T-helper 1 cell treated with Interleukin-12 subunit alpha and Interleukin-12 subunit beta and Interleukin-4 antibody, amounts not matched to agents 30 μg/mL and 1 μg/mL, for 36 hours (primary cell): ENCODE data around the gene TIGD6.
A peak's percentile ranks its signal among the peaks of the same experiment; 100 is the strongest.

ENCODE experiments used
- H3K27ac Mint-ChIP-seq: one replicate; pipeline ENCODE4 v1.8.0; 2021; ENCODE audit warnings: mild to moderate bottlenecking, mixed read lengths
- H3K27me3 Mint-ChIP-seq: one replicate; pipeline ENCODE4 v1.8.0; 2021; ENCODE audit warnings: low read depth, mixed read lengths
- H3K36me3 Mint-ChIP-seq: one replicate; pipeline ENCODE4 v1.8.0; 2021; ENCODE audit warnings: low read depth, mixed read lengths
- H3K4me1 Mint-ChIP-seq: one replicate; pipeline ENCODE4 v1.8.0; 2021; ENCODE audit warnings: low read depth, mixed read lengths
- H3K4me3 Mint-ChIP-seq: one replicate; pipeline ENCODE4 v1.8.0; 2021; ENCODE audit warnings: mild to moderate bottlenecking, moderate library complexity, mixed read lengths
- H3K9me3 Mint-ChIP-seq: one replicate; pipeline ENCODE4 v1.8.0; 2021; ENCODE audit warnings: mixed read lengths

Gene TIGD6

GRCh38 chr5:150001660-150002486 is 1.4 kb upstream of the TIGD6 start:
- Mint-ChIP-seq H3K27me3 (no peaks in the 10 kb centered on the region), H3K27ac (peak overlapping the region; percentile 98), H3K4me3 (peak overlapping the region; percentile 95), H3K4me1 (peaks cover 38% of the 10 kb centered on the region), H3K9me3 (no peaks in the 10 kb centered on the region), H3K36me3 (peaks cover 27% of the 10 kb centered on the region)

- H3K36me3 Mint-ChIP-seq: peaks cover 22% of the 10 kb centered on the region
- no peaks in the 10 kb centered on the region for H3K27me3 Mint-ChIP-seq
- peak overlapping the region; percentile 98 for H3K27ac Mint-ChIP-seq
- peak overlapping the region; percentile 95 for H3K4me3 Mint-ChIP-seq
- H3K9me3 Mint-ChIP-seq: no peaks in the 10 kb centered on the region
- H3K4me1 Mint-ChIP-seq: peaks cover 35% of the 10 kb centered on the region
Measured at GRCh38 chr5:150000990-150001659, 671 bp upstream of the TIGD6 start.

GRCh38 chr5:149999866-150000255 is 593 bp downstream of the TIGD6 start:
- Mint-ChIP-seq H3K36me3 (peaks cover 18% of the 10 kb centered on the region), H3K27me3 (no peaks in the 10 kb centered on the region), H3K9me3 (no peaks in the 10 kb centered on the region), H3K27ac (peak overlapping the region; percentile 88), H3K4me3 (peak overlapping the region; percentile 85), H3K4me1 (peaks cover 35% of the 10 kb centered on the region)

- H3K27me3 Mint-ChIP-seq: no peaks in the 10 kb centered on the region
- peak overlapping the region; percentile 88 for H3K27ac Mint-ChIP-seq
- H3K4me3 Mint-ChIP-seq: peak overlapping the region; percentile 85
- peaks cover 32% of the 10 kb centered on the region for H3K4me1 Mint-ChIP-seq
- no peaks in the 10 kb centered on the region for H3K9me3 Mint-ChIP-seq
- H3K36me3 Mint-ChIP-seq: peaks cover 13% of the 10 kb centered on the region
Measured at GRCh38 chr5:149999359-149999758, 1.1 kb downstream of the TIGD6 start.

GRCh38 chr5:149998281-149998680 is 2.2 kb downstream of the TIGD6 start:
- Mint-ChIP-seq H3K9me3 (no peaks in the 10 kb centered on the region), H3K27me3 (no peaks in the 10 kb centered on the region), H3K4me1 (peaks cover 27% of the 10 kb centered on the region), H3K36me3 (peaks cover 9% of the 10 kb centered on the region), H3K4me3 (no peak overlapping the region), H3K27ac (no peak overlapping the region)

GRCh38 chr5:149996205-149996890 is 4.1 kb downstream of the TIGD6 start:
- no peak overlapping the region for H3K4me3 Mint-ChIP-seq
- H3K36me3 Mint-ChIP-seq: no peaks in the 10 kb centered on the region
- peaks cover 12% of the 10 kb centered on the region for H3K4me1 Mint-ChIP-seq
- no peaks in the 10 kb centered on the region for H3K9me3 Mint-ChIP-seq
- H3K27me3 Mint-ChIP-seq: no peaks in the 10 kb centered on the region
- no peak overlapping the region for H3K27ac Mint-ChIP-seq

- H3K4me1 Mint-ChIP-seq: peaks cover 14% of the 10 kb centered on the region
- no peaks in the 10 kb centered on the region for H3K36me3 Mint-ChIP-seq
- H3K27ac Mint-ChIP-seq: no peak overlapping the region
- no peaks in the 10 kb centered on the region for H3K27me3 Mint-ChIP-seq
- no peaks in the 10 kb centered on the region for H3K9me3 Mint-ChIP-seq
- no peak overlapping the region for H3K4me3 Mint-ChIP-seq
Measured at GRCh38 chr5:149995385-149996204, 4.9 kb downstream of the TIGD6 start.

GRCh38 chr5:149993471-149993870 is 7.0 kb downstream of the TIGD6 start:
- Mint-ChIP-seq H3K36me3 (no peaks in the 10 kb centered on the region), H3K27ac (no peak overlapping the region)

GRCh38 chr5:149990518-149991376 is 9.7 kb downstream of the TIGD6 start:
- peaks cover 2% of the 10 kb centered on the region for H3K4me1 Mint-ChIP-seq
- no peaks in the 10 kb centered on the region for H3K36me3 Mint-ChIP-seq
- H3K27ac Mint-ChIP-seq: no peak overlapping the region
- H3K4me3 Mint-ChIP-seq: no peak overlapping the region
- H3K27me3 Mint-ChIP-seq: no peaks in the 10 kb centered on the region
- H3K9me3 Mint-ChIP-seq: no peaks in the 10 kb centered on the region

More at GRCh38 chr5:149993471-149993870, 7.0 kb downstream of the TIGD6 start:
- Mint-ChIP-seq H3K9me3 (no peaks in the 10 kb centered on the region), H3K4me1 (peaks cover 2% of the 10 kb centered on the region), H3K27me3 (no peaks in the 10 kb centered on the region), H3K4me3 (no peak overlapping the region)

GRCh38 chr5:149988126-149988525 is 12.3 kb downstream of the TIGD6 start:
- no peak overlapping the region for H3K27ac Mint-ChIP-seq

GRCh38 chr5:149982505-149982904 is 17.9 kb downstream of the TIGD6 start:
- H3K9me3 Mint-ChIP-seq: no peaks in the 10 kb centered on the region
- no peaks in the 10 kb centered on the region for H3K4me1 Mint-ChIP-seq
- H3K36me3 Mint-ChIP-seq: peaks cover 17% of the 10 kb centered on the region
- no peaks in the 10 kb centered on the region for H3K27me3 Mint-ChIP-seq
- H3K27ac Mint-ChIP-seq: no peak overlapping the region
- H3K4me3 Mint-ChIP-seq: no peak overlapping the region

More at GRCh38 chr5:149988126-149988525, 12.3 kb downstream of the TIGD6 start:
- Mint-ChIP-seq H3K27me3 (no peaks in the 10 kb centered on the region), H3K9me3 (no peaks in the 10 kb centered on the region), H3K4me3 (no peak overlapping the region), H3K4me1 (peaks cover 2% of the 10 kb centered on the region), H3K36me3 (no peaks in the 10 kb centered on the region)

- H3K27me3 Mint-ChIP-seq: no peaks in the 10 kb centered on the region
- H3K36me3 Mint-ChIP-seq: peaks cover 18% of the 10 kb centered on the region
- H3K9me3 Mint-ChIP-seq: no peaks in the 10 kb centered on the region
- no peaks in the 10 kb centered on the region for H3K4me1 Mint-ChIP-seq
- no peak overlapping the region for H3K27ac Mint-ChIP-seq
- H3K4me3 Mint-ChIP-seq: no peak overlapping the region
Measured at GRCh38 chr5:149981206-149981605, 19.2 kb downstream of the TIGD6 start.

GRCh38 chr5:149979896-149980295 is 20.6 kb downstream of the TIGD6 start:
- Mint-ChIP-seq H3K27me3 (no peaks in the 10 kb centered on the region), H3K9me3 (no peaks in the 10 kb centered on the region), H3K4me1 (no peaks in the 10 kb centered on the region), H3K4me3 (no peak overlapping the region), H3K27ac (no peak overlapping the region), H3K36me3 (peaks cover 18% of the 10 kb centered on the region)
